GM19328 (cell line): Measurements from ENCODE around the gene TNK2.
"Not testable (repeated sequence)": the region's sequence is repeated elsewhere in the genome, so short reads cannot be mapped to it uniquely, and the experiment has no call there.

Experiments
- ATAC-seq: cut with Tn5 transposase; IDR thresholded peaks from one replicate; pipeline ENCODE4 v1.9.1; 2021; ENCODE audit warnings: mild to moderate bottlenecking, moderate library complexity; ENCODE audit not compliant: unreplicated experiment

TNK2 gene

DNA sequence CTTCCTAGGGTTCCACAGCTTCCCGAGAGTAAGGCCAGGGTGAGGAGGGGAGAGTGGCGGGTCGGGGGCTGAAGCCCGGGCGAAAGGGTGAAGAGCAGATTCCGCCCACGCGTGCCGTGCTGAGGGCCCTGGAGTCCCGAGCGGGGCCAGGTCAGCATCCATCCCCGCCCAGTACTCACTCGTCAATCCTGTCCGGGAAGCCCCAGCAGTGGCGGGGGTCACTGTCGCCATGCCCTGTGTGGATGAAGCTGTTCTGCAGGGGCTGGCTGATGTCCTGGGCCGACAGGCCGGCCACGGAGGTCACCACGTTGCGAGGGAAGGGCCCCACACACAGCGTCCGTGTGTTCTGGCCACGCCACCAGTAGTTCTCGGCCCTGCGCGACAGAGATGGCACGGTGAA, 36.3 kb downstream of the TNK2 start:
- no peak for ATAC-seq

DNA sequence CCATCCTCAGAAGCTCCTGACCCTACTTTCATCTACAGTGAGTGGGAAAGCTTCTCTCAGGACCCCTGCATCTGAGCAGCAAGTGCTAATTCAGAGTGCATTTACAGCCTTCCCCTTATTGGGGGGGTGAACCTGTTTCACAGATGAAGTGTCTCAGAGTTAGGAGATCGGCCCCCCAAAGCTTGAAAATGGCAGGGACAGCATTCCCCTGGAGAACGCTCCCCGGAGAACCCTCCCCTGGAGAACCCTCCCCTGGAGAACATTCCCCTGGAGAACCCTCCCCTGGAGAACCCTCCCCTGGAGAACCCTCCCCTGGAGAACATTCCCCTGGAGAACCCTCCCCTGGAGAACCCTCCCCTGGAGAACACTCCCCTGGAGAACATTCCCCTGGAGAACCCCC, 36.7 kb downstream of the TNK2 start:
- not testable (repeated sequence) for ATAC-seq

DNA sequence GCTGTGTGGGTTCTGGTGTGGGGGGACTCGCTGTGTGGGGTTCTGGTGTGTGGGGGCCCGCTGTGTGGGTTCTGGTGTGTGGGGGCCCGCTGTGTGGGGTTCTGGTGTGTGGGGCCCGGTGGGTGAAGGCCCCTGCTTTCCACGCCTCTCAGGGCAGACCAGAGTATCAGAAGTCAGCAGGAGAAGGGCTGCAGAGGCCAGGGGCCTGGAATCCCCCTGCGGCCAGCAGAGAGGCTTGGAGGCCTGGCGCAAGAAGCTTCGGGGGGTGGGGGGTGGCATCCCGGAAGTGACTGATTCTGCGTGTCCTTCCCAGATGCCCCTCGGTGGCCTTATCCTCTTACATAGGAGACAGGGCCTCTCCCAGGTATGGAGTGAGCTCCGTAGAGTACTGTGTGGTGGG, 37.4 kb downstream of the TNK2 start:
- no peak for ATAC-seq

DNA sequence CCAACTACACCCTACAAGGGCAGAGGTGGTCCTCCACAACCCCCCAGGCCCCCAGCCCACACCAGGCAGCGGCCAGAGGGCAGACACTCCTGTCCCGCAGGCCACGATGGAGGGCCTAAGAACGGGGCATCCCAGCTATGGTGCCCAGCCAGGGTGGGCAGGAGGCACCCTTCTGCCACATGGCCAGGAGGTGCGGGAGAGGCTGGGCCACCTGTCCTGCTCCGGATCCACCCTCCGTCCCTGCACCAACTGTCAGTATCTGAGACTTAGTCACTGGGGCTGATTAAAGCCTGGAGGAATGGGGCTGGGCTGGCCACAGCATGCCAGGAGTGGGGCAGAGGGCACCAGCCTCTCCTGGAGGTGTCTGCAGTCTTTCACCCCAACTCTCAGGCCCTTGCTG, 37.9 kb downstream of the TNK2 start:
- ATAC-seq: no peak

DNA sequence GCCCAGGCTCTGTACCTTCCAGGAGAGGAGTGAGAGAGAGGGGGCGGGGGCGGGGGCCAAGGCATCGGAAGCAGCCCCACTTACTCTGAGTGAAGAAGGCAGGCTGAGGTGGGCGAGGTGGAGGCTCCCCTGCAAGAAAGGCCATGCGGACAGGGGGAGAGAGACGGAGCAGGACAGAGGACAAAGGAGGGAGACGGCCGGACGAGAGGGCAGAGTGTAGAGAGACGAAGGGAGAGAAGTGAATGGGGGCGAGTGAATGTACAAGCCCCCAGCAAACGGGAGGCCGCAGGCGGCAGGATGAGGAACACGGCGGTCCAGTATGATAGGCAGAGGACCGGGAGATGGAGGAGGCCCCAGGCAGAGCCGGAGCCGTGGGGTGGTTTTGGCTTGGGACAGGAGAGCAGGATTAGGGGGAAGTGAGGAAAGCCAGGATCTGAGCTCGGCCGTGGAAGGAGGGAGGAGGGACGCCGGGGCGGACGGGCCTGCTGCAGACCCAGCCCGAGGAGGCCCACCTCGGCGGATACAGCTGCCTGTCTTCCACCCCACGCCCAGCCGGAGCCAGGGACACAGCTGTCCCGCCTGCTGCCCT, 38.8 kb downstream of the TNK2 start:
- no peak for ATAC-seq

DNA sequence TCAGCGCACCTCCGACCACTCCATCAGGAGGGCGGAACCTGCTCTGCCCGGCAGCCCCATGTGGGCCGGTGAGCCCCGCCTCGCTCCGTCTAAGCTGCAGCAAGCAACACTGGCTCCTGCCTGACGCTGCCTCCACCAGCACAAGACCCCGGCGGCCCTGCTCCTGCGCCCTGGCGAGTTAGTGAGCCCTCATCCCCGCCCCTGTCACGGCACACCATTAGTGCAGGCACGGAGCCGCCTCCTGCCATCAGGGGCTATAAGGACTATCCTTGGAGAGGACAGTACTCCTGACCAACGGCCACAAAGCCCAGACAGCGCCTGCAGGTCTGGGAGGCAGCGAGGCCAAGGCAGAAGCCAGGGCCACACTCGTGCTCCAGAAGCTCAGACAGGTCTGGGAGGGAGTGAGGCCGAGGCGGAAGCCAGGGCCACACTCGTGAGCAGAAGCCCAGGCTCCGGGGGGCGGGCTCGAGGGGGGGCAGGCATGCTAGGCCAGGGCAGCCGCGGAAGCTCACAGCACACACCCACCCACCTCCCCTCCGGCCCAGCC, 39.4 kb downstream of the TNK2 start:
- no peak for ATAC-seq

DNA sequence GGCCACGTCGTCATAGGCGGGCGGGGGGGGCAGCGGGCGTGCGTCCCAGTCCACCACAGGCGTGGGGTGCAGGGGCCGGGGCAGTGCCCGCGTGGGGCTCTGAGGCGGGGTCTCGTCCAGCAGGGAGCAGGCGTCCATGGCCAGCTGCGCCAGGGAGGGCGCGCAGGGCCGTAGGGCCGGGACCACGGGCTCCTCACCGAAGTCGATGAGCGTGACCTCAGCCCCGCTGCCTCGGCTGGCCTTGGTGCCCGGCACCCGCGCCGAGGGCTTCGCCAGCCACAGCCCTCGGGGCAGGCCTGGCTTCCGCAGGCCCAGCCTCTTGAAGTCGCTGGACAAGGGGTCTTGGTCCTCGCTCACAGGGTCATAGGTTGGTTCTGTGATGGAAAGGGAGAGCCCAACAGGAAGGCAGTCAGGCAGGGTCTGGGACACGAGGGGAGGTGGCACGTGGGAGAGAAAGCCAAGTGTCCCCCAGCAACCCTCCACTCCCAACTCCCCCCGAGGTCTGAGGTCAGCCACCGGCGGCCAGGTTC, 40.0 kb downstream of the TNK2 start:
- no peak for ATAC-seq

DNA sequence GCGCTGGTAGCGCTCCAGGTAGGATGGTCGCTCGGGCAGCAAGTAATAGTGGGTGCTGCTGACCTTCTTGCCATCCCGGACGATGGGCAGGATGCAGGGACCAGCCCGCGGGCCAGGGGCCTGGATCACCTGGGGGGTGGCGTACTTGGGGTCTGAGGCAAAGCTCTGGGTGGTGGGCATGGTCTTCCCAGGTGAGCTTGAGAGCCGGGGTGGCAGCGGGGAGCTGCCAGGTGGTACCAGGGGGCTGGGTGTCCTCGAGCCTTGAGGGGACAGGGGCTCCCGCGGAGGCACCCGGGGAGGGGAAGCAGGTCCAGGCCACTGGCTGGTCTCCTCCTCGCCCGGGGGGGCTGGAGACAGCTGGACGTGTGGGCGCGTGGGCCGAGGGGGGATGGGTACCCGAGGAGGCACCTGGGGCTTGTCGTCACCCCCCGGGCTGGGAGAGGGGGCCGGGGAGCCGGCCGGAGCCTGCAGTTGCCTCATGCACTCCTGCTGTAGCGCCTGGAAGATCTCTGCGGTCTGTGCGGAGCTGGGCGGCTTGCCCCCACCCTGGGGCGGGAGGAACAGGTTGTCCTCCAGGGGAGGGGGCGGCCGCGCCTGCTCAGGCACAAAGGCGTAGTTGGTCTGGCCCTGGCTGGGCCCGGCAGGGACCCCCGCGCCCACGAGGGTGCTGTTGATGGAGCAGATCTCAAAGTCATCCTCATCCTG, 40.6 kb downstream of the TNK2 start:
- no peak for ATAC-seq

DNA sequence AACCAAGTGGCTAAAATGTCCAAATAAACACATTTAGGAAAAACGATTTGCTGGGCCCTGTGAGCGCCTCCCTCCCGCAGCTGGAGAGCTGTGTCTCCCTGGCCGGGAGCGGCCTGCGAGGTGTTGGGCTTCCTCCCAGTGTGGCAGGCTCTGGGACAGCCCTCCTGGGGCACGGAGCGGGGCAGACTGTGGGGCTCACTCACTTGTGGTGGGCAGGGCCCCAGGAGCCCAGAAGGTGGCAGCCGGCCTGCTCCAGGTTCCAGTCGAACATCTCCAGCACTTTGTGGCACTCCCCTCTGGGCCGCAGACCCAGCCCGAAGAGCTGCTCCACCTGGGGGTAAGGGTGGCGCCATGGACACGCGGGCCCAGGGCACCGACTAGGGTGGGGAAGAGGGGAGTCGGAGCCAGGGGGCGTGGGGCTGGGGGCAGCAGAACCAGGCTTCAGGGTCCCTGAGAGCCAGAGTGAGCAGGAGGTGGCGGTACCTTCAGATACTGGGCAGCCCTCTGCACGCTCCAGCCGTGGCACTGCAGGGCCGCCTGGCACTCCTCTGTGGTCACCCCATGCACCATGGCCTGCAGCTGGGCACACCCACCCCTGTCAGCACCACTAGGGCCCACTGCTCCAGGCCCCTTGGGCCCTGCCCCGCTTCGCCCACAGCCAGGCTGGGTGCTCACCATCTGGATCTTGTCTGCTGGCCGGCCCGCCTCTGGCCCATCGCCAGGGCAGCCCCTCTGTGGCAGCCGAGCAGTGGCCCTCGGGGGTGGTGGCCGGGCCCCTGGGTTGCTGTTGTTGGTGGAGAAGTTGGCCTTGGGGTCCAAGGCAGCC, 41.5 kb downstream of the TNK2 start:
- ATAC-seq: no peak

DNA sequence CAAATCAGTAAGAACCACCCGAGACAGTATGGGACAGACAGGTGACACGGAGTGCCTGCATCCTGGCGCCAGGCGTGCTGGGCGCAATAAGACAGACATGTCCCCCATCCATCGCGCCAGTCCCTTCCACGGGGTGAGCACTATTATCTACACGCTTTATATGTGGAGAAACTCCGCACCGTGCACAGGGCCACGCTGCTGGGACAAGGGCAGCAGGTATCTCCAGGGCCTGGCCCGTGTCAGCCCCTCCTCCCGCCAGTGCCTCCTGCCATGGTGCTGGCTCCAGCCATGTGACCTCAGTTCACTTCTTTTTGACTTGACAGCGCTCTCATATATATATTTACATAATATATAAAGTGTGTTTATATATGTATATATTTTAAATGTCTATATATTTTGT, 42.6 kb downstream of the TNK2 start:
- ATAC-seq: no peak

DNA sequence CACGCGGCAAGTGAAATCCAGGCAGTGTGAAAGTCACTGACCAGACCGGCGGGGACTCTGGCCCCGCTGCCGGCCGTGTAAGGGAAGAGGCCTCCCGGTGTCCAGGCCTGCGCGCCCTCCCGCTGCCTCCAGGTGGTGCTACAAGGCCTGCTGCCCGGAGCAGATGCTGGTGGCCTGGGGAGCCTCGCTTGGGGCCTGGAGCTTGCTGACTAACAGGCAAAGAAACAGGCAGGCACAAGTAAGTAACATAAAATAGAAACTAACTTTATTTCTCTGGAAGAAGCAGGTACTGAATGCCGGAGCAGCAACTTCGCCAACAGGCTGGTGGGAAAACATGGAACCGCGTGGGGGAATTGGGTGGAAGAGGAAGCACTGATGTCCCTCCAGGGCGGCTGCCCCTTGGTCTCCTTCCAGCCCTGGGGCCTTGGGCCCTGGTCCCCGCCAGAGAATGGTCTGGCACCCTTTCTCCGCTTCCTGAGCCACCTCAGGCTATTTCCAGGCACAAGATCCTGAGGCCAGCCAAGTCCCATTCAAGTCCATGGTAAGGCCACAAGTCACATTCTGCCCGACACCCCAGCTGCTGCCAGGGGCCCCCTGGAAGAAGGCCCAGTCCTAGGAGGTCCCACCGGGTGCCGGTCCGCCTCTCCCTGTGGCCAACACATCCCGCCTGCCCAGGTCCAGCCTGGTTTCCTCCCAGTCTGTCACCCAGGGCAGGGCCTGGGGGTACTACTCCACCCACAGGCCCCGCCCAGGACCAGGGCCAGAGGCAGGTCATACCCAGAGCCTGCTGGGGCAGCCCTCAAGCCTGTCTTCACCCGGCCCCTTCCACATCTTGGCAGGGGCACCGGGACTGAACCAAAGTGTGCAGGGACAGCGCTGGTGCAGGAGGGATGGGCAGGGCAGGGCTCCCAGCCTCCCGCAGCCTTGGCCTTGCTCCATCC, 45.0 kb downstream of the TNK2 start:
- no peak for ATAC-seq

DNA sequence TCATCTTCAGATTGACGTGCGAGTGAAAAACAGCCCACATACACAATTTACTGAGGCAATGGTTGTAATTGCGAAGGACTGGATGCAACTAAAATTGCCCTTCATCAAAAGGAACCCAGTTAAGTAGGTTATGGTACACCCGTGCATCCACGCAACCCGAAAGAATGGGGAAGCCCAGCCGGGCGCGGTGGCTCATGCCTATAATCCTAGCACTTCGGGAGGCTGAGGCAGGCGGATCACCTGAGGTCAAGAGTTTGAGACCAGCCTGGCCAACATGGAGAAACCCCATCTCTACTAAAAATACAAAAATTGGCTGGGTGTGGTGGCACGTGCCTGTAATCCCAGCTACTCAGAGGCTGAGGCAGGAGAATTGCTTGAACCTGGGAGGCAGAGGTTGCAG, 46.0 kb downstream of the TNK2 start:
- ATAC-seq: not testable (repeated sequence)

DNA sequence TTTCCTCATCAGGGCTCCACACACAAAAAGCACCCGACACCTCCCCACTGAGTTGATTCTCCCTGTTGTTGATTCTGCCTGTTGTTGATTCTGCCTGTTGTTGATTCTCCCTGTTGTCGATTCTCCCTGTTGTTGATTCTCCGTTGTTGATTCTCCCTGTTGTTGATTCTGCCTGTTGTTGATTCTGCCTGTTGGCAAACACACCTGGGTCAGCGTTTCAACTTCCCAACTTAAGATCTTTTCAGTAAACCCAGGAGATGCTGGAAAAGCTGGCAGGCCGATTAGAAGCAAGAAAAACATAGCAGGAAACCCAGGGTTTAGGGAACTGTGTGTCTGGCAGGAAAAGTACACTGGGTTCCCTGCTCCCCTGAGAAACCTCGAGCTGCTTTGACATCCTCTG, 47.9 kb downstream of the TNK2 start:
- ATAC-seq: no peak

DNA sequence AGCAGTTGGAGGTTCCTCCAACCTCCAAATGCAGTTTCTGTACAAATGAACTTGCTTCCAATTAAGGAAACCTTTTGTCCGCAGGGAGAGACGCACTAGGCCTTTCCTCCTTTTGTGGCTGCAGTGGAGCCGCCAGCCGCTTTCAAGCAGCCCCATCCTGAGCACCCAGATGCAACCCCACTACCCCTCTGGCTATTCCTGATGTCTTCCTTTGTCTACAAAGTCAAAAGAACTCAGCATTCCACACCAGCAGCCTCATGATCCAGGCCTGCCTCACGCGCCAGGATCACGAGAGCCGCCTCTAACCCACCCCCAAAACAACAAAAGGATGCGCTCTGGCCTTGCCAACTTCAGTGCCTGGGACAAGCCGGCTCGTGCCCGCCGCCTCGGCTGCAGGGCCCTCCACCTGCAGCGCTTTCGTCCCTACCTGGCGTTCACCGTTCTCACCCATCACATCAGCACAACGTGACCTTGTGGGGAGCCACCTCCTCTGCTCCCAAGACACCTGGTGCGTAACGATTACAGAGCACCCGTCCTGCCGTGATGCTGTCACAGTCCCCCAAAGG, 48.4 kb downstream of the TNK2 start:
- ATAC-seq: no peak

DNA sequence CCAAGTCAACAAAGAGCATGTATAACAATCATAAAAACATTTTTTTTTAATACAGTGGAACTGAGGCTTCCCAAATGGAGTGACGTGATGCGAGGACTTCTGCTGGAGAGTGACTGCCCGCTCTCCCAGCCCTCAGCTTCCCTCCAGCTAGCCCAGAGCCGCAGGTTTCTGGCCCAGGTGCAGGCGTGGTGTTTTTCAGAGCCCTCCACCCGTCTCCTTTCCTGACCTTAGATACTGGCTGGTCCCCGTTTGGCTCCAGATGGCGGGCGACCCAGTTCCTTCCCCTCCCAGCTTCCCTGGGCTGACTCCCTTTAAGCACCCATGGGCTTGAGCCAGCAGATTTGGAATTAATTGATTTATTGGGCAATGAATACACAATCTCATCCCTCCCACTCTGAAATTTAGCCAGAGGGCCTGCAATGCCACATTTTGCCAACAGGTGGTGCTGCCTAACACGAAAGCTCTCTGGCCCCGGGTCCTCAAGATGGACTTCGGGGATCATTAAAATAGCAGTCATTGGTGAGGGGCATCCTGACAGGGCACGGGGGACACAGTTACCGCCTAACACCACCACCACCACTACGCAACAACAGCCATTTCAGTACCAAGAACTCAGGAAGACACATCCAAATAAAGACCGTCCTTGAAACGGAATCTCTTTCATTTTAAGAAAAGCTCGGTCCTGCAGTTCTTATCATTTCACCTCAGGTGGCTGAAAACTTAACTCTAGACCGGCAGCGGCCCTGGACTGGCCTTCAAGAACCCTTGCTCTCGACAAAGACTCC, 49.1 kb downstream of the TNK2 start:
- no peak for ATAC-seq

DNA sequence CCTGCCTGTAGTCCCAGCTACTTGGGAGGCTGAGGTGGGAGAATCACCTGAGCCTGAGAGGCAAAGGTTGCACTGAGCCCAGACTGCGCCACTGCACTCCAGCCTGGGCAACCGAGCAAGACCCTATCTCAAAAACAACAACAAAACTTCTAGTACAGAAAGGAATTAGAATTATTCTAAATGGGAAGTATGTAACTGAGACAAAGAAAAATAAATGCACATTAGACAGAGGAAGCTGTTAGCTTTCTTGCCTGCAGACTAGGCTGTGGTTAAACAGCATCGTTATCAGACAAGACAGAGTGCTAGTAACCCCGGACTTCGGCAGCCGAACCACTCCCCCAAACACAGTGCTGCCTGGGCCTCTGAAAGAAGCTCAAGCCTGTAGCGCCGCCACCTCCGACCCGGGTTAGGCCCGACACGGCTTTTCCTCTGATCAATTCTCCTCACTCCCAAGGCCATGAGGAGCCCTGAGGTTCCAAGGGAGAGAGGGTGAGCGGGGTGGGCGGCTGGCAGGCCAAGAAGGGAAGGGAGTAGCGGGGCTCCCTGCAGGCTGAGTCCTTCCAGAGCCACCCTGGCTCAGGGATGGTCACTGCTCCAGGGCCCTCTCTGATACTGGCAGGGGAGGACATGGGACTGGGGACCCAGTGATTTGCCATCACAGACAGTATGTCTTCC, 51.8 kb downstream of the TNK2 start:
- ATAC-seq: no peak

DNA sequence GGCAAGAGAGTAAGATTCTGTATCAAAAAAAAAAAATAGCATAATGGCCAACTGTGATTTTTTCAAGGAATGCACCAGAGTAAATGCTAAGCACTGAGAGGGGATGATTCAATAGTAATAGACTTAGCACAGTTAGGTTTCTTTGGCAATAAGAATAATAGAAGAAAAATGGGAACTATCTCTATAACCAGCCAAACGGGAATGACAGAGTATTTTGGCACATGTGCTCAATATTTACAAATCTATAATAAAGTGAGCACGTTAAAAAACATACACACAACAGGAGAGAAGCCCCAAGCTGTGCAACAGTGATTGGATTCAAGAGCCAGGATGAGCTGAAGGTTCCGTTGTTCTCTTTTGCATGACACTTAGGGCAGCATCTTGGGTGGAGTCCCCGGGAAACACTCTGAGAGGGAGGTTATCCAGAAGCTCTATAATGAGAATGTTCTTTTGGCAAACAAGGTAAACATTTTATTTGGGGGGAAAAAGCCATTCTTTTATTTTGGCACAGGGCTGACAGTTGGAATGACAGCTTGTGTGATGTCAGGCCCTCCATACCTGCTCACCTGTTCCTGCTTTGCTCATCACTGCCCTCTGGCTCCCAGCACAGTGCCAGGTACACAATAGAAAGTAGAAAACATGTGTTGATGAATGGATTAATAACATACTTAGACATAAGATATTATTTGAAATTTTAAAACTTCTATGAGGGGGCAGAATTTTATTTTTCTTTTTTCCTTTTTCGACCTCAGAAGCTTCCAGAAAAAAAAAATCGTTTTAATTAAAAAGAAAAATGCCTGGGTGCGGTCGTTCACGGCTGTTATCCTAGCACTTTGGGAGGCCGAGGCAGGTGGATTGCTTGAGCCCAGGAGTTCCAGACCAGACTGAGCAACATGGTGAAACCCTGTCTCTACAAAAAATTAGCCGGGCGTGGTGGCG, 52.6 kb downstream of the TNK2 start:
- no peak for ATAC-seq
